ENCODE data around the gene AUTS2.

The AUTS2 gene

GRCh38 chr7:70733090-70733489 is 1134.8 kb downstream of the AUTS2 start:
- Histone ChIP-seq H4K20me1 (ENCODE audit: insufficient read depth, low read length, poor library complexity, severe bottlenecking) (peaks cover 15% of the 10 kb centered on the region), H3K9me3 (ENCODE audit: insufficient read depth, low read depth, low read length) (0 out of 2 replicates have a peak, but pooled peaks cover 3% of the 10 kb centered on the region), H3K79me2 (ENCODE audit: insufficient read depth, low read length) (peaks cover 87% of the 10 kb centered on the region), H3K36me3 (ENCODE audit: insufficient read depth, low read length) (no peaks in the 10 kb centered on the region), H3K27me3 (ENCODE audit: insufficient read depth, low read length, poor library complexity, severe bottlenecking) (no peaks in the 10 kb centered on the region), H3K4me1 (ENCODE audit: insufficient read depth, low read length, poor library complexity, severe bottlenecking) (peaks cover 36% of the 10 kb centered on the region), H3F3A (ENCODE audit: low read depth) (no peaks in the 10 kb centered on the region), H3K9ac (ENCODE audit: low read depth, low read length, poor library complexity, severe bottlenecking) (no peak overlapping the region), H3K4me2 (ENCODE audit: low read depth, low read length, poor library complexity, severe bottlenecking) (no peak overlapping the region), H3K9me2 (replicated peaks; ENCODE audit: low read depth, low read length) (no peaks in the 10 kb centered on the region), H2AFZ (ENCODE audit: low read length) (no peak overlapping the region), H3K4me3 (ENCODE audit: low read length, poor library complexity, severe bottlenecking) (no peak overlapping the region)
- TF ChIP-seq CTCF (conservative IDR thresholded peaks at IDR 0.05; ENCODE audit: low read length) (no peak), EZH2phosphoT487 (IDR thresholded peaks at IDR 0.05; ENCODE audit: borderline replicate concordance) (no peak)

GRCh38 chr7:70734411-70734810 is 1136.1 kb downstream of the AUTS2 start:
- Histone ChIP-seq H3K27me3 (ENCODE audit: insufficient read depth, low read length, poor library complexity, severe bottlenecking) (no peaks in the 10 kb centered on the region), H3K36me3 (ENCODE audit: insufficient read depth, low read length) (no peaks in the 10 kb centered on the region), H3F3A (ENCODE audit: low read depth) (no peaks in the 10 kb centered on the region), H3K4me1 (ENCODE audit: insufficient read depth, low read length, poor library complexity, severe bottlenecking) (peaks cover 31% of the 10 kb centered on the region), H4K20me1 (ENCODE audit: insufficient read depth, low read length, poor library complexity, severe bottlenecking) (peaks cover 15% of the 10 kb centered on the region), H3K4me3 (ENCODE audit: low read length, poor library complexity, severe bottlenecking) (no peak overlapping the region), H3K4me2 (ENCODE audit: low read depth, low read length, poor library complexity, severe bottlenecking) (no peak overlapping the region), H3K9me3 (ENCODE audit: insufficient read depth, low read depth, low read length) (0 out of 2 replicates have a peak, but pooled peaks cover 3% of the 10 kb centered on the region), H3K79me2 (ENCODE audit: insufficient read depth, low read length) (peaks cover 88% of the 10 kb centered on the region), H3K9ac (ENCODE audit: low read depth, low read length, poor library complexity, severe bottlenecking) (no peak overlapping the region), H3K9me2 (replicated peaks; ENCODE audit: low read depth, low read length) (no peaks in the 10 kb centered on the region), H2AFZ (ENCODE audit: low read length) (no peak overlapping the region)
- TF ChIP-seq EZH2phosphoT487 (IDR thresholded peaks at IDR 0.05; ENCODE audit: borderline replicate concordance) (no peak), CTCF (conservative IDR thresholded peaks at IDR 0.05; ENCODE audit: low read length) (no peak)

- Histone ChIP-seq H3K36me3 (ENCODE audit: insufficient read depth, low read length) (no peaks in the 10 kb centered on the region), H3F3A (ENCODE audit: low read depth) (no peaks in the 10 kb centered on the region), H4K20me1 (ENCODE audit: insufficient read depth, low read length, poor library complexity, severe bottlenecking) (peaks cover 18% of the 10 kb centered on the region), H3K4me2 (ENCODE audit: low read depth, low read length, poor library complexity, severe bottlenecking) (no peak overlapping the region), H3K4me3 (ENCODE audit: low read length, poor library complexity, severe bottlenecking) (no peak overlapping the region), H2AFZ (ENCODE audit: low read length) (no peak overlapping the region), H3K27me3 (ENCODE audit: insufficient read depth, low read length, poor library complexity, severe bottlenecking) (no peaks in the 10 kb centered on the region), H3K79me2 (ENCODE audit: insufficient read depth, low read length) (peaks cover 90% of the 10 kb centered on the region), H3K9ac (ENCODE audit: low read depth, low read length, poor library complexity, severe bottlenecking) (no peak overlapping the region), H3K9me3 (ENCODE audit: insufficient read depth, low read depth, low read length) (0 out of 2 replicates have a peak, but pooled peaks cover 2% of the 10 kb centered on the region), H3K4me1 (ENCODE audit: insufficient read depth, low read length, poor library complexity, severe bottlenecking) (peaks cover 31% of the 10 kb centered on the region), H3K9me2 (replicated peaks; ENCODE audit: low read depth, low read length) (no peaks in the 10 kb centered on the region)
- TF ChIP-seq EZH2phosphoT487 (IDR thresholded peaks at IDR 0.05; ENCODE audit: borderline replicate concordance): no peak
- TF ChIP-seq CTCF (conservative IDR thresholded peaks at IDR 0.05; ENCODE audit: low read length): no peak
These were observed 1137.0 kb downstream of the AUTS2 start for GRCh38 chr7:70735313-70735712.
